ENCODE measurements around the gene NOL11.

Gene NOL11

DNA sequence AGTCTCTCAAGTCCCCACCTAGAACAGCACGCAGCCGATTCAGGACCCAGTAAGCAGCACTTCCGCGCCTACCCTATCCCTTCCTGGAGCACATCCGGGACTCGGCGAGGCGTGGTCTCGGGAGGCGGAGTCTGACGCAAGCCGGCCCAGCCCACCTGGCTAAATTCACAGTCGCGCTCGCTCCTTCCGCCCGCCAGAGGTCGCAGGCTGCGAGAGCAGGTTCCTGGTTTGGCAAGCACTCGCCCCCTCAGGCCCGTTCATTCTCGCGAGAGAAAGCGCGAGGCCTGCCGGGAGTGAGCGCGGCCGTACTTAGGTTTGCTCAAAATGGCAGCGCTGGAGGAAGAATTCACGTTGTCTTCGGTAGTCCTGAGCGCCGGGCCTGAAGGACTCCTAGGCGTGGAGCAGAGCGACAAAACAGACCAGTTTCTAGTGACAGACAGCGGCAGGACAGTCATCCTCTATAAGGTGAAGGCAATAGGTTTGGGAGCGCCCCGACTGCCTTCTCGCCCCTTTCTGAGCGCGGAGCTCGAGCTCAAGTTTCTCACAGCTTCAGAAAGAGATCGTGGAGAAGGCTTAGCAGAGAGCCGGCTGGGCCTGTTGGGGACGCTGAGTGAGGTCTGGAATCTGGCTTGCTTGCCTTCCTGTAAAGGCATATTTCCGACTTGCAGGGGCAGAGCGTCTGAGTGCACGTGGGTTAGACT lies at the start of gene NOL11:
Gene NOL11 (plus strand): TSS at position 313 of the 701 bp plus-strand sequence. CDS start 12 bp downstream, at position 325.
- Mint-ChIP-seq H3K36me3 (ENCODE audit: low read depth) (peaks cover 49% of the 10 kb centered on the region), H3K9me3 (no peaks in the 10 kb centered on the region), H3K4me1 (ENCODE audit: low read depth) (peaks cover 29% of the 10 kb centered on the region), H3K4me3 (peak within 1 kb of the TSS; percentile 96), H3K27me3 (no peaks in the 10 kb centered on the region), H3K27ac (peak within 1 kb of the TSS; percentile 100)
- DNase-seq = peak; percentile 100

DNA sequence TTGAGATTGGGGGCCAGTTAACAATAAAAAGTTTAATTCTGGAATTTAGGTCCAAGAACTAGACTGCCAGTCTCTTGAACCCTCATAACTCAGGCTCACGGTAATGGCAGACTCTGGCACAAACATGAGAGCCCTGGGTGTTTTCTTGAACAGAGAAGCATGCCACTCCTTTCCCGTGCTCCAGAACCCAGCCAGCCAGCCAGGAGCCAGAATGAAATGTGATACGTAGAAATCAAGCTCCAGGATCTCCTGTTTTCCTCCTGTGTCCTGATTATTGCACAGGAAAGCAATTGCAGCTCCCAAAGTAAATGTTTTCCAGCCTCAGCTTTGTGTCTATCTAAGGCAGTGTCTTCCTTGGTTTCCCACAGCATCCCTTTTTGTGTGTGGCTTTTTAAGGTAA lies 46.2 kb upstream of the NOL11 start:
- Mint-ChIP-seq H3K27ac (peak overlapping the region; percentile 59), H3K36me3 (ENCODE audit: low read depth) (peaks cover 55% of the 10 kb centered on the region), H3K9me3 (no peaks in the 10 kb centered on the region), H3K4me3 (no peak overlapping the region), H3K4me1 (ENCODE audit: low read depth) (no peaks in the 10 kb centered on the region), H3K27me3 (no peaks in the 10 kb centered on the region)
- no peak for DNase-seq

DNA sequence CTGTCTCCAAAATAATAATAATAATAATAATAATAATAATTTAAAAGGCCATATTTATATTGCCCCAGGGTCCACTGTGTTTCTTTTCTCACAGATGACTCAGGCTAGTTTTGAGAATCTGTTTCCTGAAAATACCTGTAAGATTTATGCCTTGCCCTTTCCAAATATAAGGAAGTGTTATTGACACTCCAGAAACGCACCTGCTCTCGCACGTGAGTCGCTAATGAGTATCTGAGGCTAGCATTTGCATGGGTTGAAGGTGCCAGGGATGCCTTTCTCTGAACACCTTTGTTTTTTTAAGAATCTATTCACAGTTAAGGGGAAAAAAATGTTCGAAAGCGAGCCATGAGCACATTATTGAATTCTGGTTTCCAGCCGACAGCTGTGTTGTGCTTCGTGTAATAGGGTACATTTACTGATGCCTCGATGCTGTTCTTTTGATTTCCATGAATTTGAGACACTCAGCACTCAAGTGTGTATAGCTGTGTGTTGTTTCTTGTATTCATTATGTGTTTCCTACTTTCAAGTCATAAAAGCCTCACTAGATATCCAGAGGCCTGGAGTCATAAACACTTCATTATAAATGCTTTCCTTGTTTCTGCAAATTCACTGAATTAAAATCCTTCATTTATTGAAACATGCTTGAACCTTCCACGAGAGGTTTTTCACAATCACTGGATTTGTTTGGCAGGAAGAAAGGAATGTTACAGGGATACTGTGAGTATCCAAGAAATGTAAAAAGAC lies 45.0 kb upstream of the NOL11 start:
- no peaks in the 10 kb centered on the region for H3K4me1 Mint-ChIP-seq (ENCODE audit: low read depth)
- H3K36me3 Mint-ChIP-seq (ENCODE audit: low read depth) = peaks cover 65% of the 10 kb centered on the region
- no peak overlapping the region for H3K27ac Mint-ChIP-seq
- no peaks in the 10 kb centered on the region for H3K27me3 Mint-ChIP-seq
- DNase-seq = no peak
- no peaks in the 10 kb centered on the region for H3K9me3 Mint-ChIP-seq
- H3K4me3 Mint-ChIP-seq = no peak overlapping the region

DNA sequence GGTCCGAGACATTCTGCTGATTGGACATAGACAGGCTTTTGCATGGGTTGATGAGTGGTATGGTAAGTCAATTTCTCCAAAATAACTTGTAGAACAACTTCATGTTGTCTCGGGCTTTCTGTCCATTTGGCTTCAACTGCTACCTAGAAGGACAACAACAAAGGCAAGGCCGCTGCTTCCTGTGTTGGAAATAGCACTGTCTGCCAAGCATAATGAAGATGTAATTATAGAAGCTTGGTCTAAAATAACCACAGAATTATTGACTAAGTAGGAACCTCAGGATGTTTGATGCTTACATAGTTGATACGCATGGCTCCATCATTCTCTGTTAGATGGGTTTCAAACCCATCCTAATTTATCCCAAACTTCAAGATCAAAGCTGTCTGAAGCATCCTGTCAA lies 42.3 kb upstream of the NOL11 start:
- peaks cover 63% of the 10 kb centered on the region for H3K36me3 Mint-ChIP-seq (ENCODE audit: low read depth)
- no peaks in the 10 kb centered on the region for H3K9me3 Mint-ChIP-seq
- peaks cover 16% of the 10 kb centered on the region for H3K4me1 Mint-ChIP-seq (ENCODE audit: low read depth)
- H3K4me3 Mint-ChIP-seq = no peak overlapping the region
- no peaks in the 10 kb centered on the region for H3K27me3 Mint-ChIP-seq
- no peak for DNase-seq
- peak overlapping the region; percentile 27 for H3K27ac Mint-ChIP-seq

DNA sequence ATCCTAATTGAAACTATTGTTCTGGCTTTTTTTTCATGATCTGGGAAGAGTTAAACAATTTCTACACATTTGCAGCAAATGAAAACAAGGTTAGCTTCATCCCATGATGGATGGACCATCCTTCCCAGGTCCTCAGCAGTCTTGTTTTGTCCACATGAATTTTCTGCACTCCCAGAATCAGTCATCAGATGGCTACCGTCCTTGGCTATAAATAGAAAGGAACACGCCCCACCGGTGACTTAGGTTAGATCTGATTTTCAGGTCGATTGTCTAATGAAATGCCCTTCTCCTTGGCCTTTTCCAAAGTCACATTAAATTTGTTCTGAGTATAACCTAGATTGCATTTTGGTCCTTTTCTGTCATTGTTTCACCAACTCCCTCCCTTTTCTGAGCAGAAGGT lies 41.4 kb upstream of the NOL11 start:
- Mint-ChIP-seq H3K36me3 (ENCODE audit: low read depth) (peaks cover 62% of the 10 kb centered on the region), H3K27me3 (no peaks in the 10 kb centered on the region), H3K4me1 (ENCODE audit: low read depth) (peaks cover 21% of the 10 kb centered on the region), H3K4me3 (no peak overlapping the region), H3K9me3 (no peaks in the 10 kb centered on the region), H3K27ac (peak overlapping the region; percentile 71)
- DNase-seq = no peak

DNA sequence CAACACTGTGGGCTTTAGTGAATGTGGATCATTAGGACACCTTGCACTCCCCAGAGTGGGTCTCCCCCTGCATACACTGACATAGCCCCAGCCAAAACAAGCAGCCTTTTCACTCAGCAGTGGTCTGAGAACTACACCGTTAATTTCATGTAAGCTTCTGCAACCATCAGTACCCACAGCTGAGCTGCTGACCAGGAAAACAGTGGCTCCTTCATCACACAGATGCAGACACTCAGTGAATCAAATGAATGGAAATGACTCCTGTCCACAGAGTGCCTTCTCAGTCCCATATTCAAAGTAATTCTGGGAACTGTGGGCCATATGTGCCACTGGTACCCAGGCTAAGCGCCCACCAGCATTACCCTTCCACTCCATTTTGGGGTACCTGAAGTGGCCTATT lies 39.3 kb upstream of the NOL11 start:
- no peak for DNase-seq
- Mint-ChIP-seq H3K27me3 (no peaks in the 10 kb centered on the region), H3K27ac (peak overlapping the region; percentile 57), H3K36me3 (ENCODE audit: low read depth) (peaks cover 54% of the 10 kb centered on the region), H3K9me3 (no peaks in the 10 kb centered on the region), H3K4me1 (ENCODE audit: low read depth) (peaks cover 21% of the 10 kb centered on the region), H3K4me3 (no peak overlapping the region)

DNA sequence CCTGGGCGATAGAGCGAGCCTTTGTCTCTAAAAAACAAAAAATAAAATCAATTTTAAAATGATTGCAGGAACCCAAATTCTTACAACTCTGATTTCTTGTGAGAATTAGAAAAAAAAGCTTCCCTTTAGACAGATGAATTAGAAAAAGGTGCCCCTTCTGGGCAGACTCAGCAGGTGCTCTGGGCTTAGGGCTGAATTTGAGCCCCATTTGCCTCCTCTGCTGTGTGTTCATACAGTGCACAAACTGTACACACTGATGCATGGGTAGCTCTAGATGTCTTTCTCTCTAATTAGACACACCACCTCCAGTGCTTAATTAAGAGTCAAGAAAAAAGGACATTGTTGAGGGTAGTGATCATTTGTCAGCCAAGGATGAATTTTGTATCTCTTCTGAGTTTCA lies 38.5 kb upstream of the NOL11 start:
- Mint-ChIP-seq H3K36me3 (ENCODE audit: low read depth) (peaks cover 53% of the 10 kb centered on the region), H3K4me3 (no peak overlapping the region), H3K27ac (peak overlapping the region; percentile 46), H3K27me3 (no peaks in the 10 kb centered on the region), H3K9me3 (no peaks in the 10 kb centered on the region), H3K4me1 (ENCODE audit: low read depth) (peaks cover 21% of the 10 kb centered on the region)
- DNase-seq = no peak

DNA sequence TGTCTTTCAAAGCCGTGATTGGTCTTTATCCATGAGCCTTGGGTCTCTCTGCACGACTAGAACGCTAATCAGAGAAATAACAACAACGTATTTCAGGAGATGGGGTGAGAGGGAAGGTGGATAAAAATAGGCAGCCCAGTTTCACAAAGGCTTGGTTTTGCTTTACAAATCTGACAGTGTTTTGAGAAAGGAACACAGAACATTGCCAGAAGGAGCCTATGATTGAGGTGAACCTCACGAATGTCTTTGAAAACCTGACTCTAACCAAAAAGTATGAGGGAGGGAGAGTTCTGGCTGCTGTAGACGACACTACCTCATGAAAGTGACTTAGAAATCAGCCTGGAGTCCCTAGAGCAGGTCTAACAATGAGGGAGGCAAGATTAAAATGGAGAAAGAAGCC lies 38.0 kb upstream of the NOL11 start:
- peaks cover 21% of the 10 kb centered on the region for H3K4me1 Mint-ChIP-seq (ENCODE audit: low read depth)
- H3K27me3 Mint-ChIP-seq = no peaks in the 10 kb centered on the region
- no peak for DNase-seq
- H3K9me3 Mint-ChIP-seq = no peaks in the 10 kb centered on the region
- no peak overlapping the region for H3K4me3 Mint-ChIP-seq
- H3K27ac Mint-ChIP-seq = peak overlapping the region; percentile 46
- H3K36me3 Mint-ChIP-seq (ENCODE audit: low read depth) = peaks cover 53% of the 10 kb centered on the region

DNA sequence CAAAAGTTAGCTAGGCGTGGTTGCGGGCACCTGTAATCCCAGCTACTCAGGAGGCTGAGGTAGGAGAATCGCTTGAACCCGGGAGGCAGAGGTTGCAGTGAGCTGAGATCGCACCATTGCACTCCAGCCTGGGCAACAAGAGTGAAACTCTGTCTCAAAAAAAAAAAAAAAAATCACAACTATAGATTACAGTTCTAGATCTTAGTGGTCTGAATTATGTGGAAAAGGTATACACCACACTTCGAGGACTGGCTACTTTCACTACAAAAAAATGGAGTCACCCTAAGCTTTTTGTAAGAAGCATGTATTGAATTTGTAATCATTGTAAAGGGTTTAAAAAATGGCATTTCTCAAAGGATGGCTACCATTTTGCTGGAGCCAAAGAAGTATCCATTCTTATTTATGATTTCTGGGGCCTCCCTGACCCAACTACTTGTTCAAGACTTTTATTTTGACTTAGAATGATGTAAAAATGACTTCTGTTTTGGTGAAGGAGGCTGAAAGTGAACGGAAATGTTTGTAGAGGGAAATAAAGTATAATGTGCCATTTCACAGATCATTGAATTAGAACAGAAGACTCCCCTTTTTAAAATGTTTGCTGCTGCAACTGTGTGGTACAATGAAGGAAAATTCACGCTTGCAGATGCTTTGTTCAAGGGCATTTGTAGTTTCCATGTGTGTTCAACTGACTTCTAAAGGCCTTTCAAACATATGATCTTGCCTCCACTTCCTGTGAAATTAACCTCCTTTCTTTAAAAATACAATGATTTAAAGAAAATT lies 37.1 kb upstream of the NOL11 start:
- peaks cover 45% of the 10 kb centered on the region for H3K36me3 Mint-ChIP-seq (ENCODE audit: low read depth)
- H3K27ac Mint-ChIP-seq = peak overlapping the region; percentile 46
- H3K9me3 Mint-ChIP-seq = no peaks in the 10 kb centered on the region
- H3K4me1 Mint-ChIP-seq (ENCODE audit: low read depth) = peaks cover 21% of the 10 kb centered on the region
- H3K27me3 Mint-ChIP-seq = no peaks in the 10 kb centered on the region
- no peak for DNase-seq
- no peak overlapping the region for H3K4me3 Mint-ChIP-seq

DNA sequence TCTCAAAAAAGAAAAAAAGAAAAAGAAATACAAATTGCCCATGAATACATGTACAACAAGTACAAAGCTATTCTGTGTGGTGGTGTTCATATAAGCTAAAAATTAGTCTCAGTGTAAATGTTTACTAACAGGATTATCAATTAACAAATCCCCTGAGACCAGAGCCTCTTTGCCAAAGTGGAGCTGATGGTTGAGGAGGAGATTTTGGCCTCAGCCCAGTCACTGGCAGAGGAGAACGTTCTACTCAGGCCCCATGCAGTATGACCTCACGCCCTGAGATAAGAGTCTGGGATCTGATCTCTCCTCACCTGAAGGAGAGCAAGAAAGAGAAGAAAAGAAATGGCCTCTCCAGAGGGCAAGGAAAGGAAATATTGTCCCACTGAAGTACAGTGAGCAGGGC lies 35.5 kb upstream of the NOL11 start:
- Mint-ChIP-seq H3K36me3 (ENCODE audit: low read depth) (peaks cover 38% of the 10 kb centered on the region), H3K4me3 (no peak overlapping the region), H3K27ac (peak overlapping the region; percentile 51), H3K4me1 (ENCODE audit: low read depth) (peaks cover 23% of the 10 kb centered on the region), H3K9me3 (no peaks in the 10 kb centered on the region), H3K27me3 (no peaks in the 10 kb centered on the region)
- no peak for DNase-seq

DNA sequence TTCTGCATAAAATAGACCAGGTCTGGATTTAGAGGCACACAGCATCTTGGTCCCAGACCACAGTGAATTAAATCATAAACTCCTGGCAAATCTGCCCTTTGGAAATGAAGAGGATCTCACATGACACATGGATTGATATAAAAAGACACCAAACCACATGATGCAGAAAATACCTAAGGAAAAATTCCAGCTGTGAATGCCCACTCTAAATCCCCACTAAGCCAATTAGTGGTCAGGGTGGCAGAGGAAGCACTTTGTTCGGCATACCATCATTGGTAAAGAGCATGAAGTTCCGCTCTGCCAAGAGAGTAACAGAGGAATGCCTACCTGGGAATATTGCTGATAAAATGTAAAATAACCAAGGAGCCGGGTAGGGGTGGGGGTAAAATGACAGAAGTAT lies 32.4 kb upstream of the NOL11 start:
- no peaks in the 10 kb centered on the region for H3K9me3 Mint-ChIP-seq
- H3K36me3 Mint-ChIP-seq (ENCODE audit: low read depth) = peaks cover 25% of the 10 kb centered on the region
- DNase-seq = no peak
- peak overlapping the region; percentile 75 for H3K27ac Mint-ChIP-seq
- no peak overlapping the region for H3K4me3 Mint-ChIP-seq
- peaks cover 12% of the 10 kb centered on the region for H3K4me1 Mint-ChIP-seq (ENCODE audit: low read depth)
- H3K27me3 Mint-ChIP-seq = no peaks in the 10 kb centered on the region

DNA sequence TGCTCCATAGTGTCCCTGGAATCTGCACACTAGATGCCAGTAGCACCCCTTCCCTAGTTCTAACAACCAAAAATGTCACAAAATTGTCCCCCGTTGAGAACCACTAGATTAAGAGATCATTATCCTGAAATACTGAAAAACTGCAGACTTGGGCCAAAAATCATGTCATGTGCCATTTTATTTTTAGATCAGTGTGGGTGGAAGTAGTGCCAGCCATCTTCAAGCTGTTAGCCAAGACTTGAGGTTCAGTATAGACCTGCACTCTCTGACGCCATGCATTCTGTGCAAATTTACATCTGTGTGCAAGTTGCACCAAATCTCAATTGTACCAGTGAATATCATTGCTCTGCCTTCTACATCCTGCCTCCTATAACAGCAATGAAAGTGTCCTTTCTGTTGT lies 31.5 kb upstream of the NOL11 start:
- Mint-ChIP-seq H3K27ac (peak overlapping the region; percentile 38), H3K4me1 (ENCODE audit: low read depth) (peaks cover 5% of the 10 kb centered on the region), H3K27me3 (no peaks in the 10 kb centered on the region), H3K36me3 (ENCODE audit: low read depth) (peaks cover 18% of the 10 kb centered on the region), H3K9me3 (no peaks in the 10 kb centered on the region), H3K4me3 (no peak overlapping the region)
- DNase-seq = no peak

DNA sequence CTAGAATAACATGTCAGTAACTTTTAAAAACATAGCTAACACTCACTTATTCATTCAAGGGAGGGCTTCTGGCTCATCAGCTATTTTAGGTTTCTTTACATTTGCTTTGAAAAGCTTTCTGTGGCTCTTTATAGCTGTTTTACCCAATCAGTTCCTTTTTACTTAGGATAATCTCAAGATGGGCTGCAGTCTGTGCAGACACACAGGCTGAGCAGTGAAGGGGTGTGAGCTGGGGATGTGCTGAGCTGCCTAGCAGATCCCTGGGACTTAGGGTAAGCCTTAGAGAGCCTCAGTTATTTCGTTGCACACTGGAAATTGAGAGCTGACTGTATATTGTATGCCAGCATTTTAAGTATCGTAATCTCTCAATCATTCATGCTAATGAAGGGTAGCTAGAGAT lies 30.2 kb upstream of the NOL11 start:
- no peak for DNase-seq
- Mint-ChIP-seq H3K9me3 (no peaks in the 10 kb centered on the region), H3K27me3 (no peaks in the 10 kb centered on the region), H3K4me3 (no peak overlapping the region), H3K4me1 (ENCODE audit: low read depth) (peaks cover 5% of the 10 kb centered on the region), H3K27ac (no peak overlapping the region), H3K36me3 (ENCODE audit: low read depth) (peaks cover 23% of the 10 kb centered on the region)

DNA sequence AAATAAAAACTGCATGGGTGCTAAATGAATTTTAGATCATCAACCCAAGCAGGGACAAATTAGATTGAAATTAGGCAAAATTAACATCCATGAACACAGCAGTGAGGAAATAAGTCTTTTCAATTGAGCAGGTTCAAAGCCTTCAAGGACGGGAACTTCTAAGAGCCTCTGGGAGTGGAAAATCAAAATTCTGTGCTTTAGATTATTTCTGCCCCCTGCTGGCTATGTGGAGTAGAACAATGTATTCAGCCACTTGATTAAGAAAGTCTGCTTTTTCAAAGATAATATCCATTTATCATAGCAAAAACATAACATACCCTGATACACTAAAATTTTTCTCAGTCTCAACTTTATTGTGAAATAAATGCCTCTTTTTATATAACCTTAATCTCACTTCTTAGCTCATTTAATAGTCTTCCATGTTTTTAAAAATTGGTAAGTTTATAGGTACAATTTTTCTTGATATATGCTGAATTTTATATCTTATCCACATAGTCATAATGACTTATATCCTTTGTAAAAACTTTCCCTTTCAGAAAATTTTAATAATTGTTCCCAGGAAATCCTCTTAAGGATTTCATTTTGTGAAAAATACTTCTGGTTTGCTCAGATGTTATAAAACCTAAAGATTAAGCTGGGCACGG lies 28.1 kb upstream of the NOL11 start:
- H3K36me3 Mint-ChIP-seq (ENCODE audit: low read depth) = peaks cover 36% of the 10 kb centered on the region
- no peak overlapping the region for H3K4me3 Mint-ChIP-seq
- no peak overlapping the region for H3K27ac Mint-ChIP-seq
- no peak for DNase-seq
- peaks cover 5% of the 10 kb centered on the region for H3K4me1 Mint-ChIP-seq (ENCODE audit: low read depth)
- H3K27me3 Mint-ChIP-seq = no peaks in the 10 kb centered on the region
- H3K9me3 Mint-ChIP-seq = no peaks in the 10 kb centered on the region

All from activated T-cell treated with anti-CD3 and anti-CD28 coated beads, Interleukin-2, amount 50 U/mL, for 24 hours (primary cell).